ENCODE data around the gene INTS14.
"Not testable (repeated sequence)": the region's sequence is repeated elsewhere in the genome, so short reads cannot be mapped to it uniquely, and the experiment has no call there.

The INTS14 gene

GRCh38 chr15:65579762-65580161, 31.2 kb downstream of the INTS14 start:
- DNase-seq (ENCODE audit: low read depth in 2 of 2), result no peak

DNA sequence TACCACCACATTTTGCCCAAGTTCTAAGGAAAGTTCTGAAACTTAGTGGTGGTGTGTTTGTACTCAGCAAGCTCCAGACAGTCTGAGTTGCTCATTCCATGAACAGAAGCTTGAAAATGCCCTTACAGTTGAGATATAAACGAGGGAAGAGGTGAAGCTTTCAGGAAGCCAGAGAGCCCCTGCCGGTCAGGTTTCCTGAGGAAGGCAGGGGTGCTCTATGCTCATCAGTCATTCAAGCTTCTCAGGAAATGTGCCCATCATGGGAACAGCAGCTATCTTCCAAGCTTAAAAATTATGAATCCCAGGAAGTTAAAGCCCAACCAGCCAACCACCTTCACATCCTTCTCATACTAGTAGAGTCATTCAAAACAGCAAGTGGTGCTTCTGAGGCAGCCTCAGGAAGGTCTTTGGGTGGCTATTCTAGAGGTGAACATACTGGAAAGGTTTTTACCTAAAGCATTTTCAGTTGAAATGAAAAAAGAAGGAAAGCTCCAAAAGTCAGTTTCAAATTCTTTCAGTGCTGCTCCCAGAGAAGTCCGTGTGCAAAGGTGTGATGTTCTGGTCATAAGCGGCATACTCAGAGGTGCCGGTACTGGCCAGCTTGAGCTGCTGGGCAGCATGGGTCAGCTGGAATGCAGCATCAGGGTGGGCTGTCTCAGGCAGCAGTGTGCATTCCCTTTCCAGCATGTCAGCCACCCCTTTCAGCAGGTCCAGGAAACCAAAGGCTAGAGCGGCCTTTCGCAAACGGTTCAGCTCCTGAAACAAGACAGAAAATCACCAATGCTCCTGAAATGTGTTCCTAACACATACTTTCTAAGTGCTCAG, 31.8 kb downstream of the INTS14 start:
- DNase-seq (ENCODE audit: low read depth in 2 of 2), result no peak

- DNase-seq (ENCODE audit: low read depth in 2 of 2), result no peak
Measured at GRCh38 chr15:65577129-65577996, 33.6 kb downstream of the INTS14 start.

GRCh38 chr15:65576664-65577063, 34.3 kb downstream of the INTS14 start:
- DNase-seq (ENCODE audit: low read depth in 2 of 2), result no peak

GRCh38 chr15:65571971-65572370, 39.0 kb downstream of the INTS14 start:
- DNase-seq (ENCODE audit: low read depth in 2 of 2), result no peak

DNA sequence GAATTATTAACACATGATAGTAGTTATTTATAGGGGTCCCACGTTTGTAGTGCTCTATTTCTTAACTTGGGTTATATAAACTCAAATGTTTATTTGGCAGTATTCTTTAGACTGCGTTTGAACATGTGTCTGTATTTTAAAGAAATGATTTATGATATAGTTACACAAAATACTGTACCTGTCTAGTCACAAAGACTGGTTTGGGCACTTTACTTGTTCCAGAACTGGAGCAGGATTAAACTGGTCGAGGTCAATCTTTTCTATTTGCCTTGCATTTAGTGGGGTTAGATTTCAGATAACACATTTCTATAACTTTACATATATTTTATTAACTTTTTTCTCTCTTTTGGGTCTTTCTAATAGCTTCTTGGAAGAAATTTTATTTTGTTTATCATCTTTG, 41.2 kb downstream of the INTS14 start:
- no peak for DNase-seq (ENCODE audit: low read depth in 2 of 2)

GRCh38 chr15:65561934-65562333, 49.0 kb downstream of the INTS14 start:
- DNase-seq (ENCODE audit: low read depth in 2 of 2), result no peak

DNA sequence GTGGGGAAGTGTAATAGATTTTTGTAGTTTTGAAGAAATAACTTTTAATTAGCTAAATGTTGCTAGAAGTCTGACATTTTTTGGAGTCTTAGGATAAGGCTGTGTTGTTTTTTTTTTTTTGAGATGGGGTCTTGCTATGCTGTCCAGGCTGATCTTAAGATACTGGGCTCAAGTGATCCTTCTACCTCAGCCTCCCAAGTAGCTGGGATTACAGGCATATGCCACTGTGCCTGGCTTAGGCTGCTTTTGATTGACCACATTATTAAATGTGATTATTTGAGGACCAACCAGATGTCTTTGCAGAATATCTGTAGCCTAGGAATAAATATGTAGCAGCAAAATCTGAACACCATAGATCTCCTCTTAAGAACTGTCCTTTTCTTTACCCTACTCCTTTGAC, 51.0 kb downstream of the INTS14 start:
- DNase-seq (ENCODE audit: low read depth in 2 of 2), result no peak

- no peak for DNase-seq (ENCODE audit: low read depth in 2 of 2)
Measured at GRCh38 chr15:65558997-65559760, 51.8 kb downstream of the INTS14 start.

- no peak for DNase-seq (ENCODE audit: low read depth in 2 of 2)
Measured at GRCh38 chr15:65558336-65558735, 52.6 kb downstream of the INTS14 start.

GRCh38 chr15:65556622-65557021, 54.3 kb downstream of the INTS14 start:
- DNase-seq (ENCODE audit: low read depth in 2 of 2), result no peak

- DNase-seq (ENCODE audit: low read depth in 2 of 2), result no peak
Measured at GRCh38 chr15:65553691-65554090, 57.2 kb downstream of the INTS14 start.

- not testable (repeated sequence) for DNase-seq (ENCODE audit: low read depth in 2 of 2)
Measured at GRCh38 chr15:65552851-65553250, 58.1 kb downstream of the INTS14 start.

DNA sequence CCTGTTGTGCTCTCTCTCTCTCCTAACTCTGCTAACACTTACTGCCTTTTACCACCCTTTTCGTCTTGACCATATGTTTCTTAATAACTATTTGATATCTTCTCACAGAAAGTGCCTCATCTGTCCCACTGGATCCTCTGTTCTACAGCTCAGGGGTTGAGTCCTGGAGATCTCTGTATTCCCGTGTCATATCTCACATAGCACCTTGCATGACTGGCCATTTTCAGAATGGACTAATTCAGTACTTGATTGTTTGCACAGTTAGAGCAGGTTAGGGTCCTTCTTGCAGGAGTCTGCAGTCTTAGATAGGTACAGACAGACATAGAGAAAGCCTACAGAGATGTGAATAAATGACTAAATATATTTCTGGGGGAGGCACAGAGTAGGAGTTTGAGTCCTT, 59.7 kb downstream of the INTS14 start:
- DNase-seq (ENCODE audit: low read depth in 2 of 2), result no peak

DNA sequence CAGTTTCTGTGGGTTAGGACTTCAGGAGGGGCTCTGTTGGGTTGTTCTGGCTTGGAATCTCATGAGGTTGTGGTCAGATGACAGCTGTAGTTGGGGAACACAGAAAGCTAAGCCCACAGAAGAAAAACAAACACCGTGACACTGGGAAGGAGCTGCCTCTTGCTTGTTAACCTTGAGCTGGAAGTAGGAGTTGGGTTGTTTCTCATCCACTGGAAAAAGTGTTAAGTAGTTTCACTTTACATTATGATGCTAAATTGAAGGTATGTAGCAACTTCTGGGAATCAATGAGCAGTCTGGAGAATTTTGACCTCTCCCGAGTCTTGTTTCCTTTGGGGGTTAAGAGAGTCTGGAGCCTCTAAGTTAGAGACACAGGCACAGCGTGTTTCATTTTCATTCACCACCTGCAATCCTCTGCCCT, 60.2 kb downstream of the INTS14 start:
- no peak for DNase-seq (ENCODE audit: low read depth in 2 of 2)

DNA sequence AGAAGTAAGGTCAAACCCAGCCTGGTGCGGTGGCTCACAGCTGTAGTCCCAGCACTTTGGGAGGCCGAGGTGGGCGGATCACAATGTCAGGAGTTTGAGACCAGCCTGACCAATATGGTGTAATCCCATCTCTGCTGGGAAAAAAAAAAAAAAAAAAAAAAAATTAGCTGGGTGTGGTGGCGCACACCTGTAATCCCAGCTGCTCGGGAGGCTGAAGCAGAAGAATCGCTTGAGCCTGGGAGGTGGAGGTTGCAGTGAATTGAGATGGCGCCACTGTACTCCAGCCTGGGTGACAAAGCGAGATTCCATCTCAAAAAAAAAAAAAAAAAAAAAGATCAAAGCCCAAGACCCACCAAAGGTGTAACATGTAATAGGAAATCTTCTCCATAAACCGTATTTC, 61.6 kb downstream of the INTS14 start:
- not testable (repeated sequence) for DNase-seq (ENCODE audit: low read depth in 2 of 2)

DNA sequence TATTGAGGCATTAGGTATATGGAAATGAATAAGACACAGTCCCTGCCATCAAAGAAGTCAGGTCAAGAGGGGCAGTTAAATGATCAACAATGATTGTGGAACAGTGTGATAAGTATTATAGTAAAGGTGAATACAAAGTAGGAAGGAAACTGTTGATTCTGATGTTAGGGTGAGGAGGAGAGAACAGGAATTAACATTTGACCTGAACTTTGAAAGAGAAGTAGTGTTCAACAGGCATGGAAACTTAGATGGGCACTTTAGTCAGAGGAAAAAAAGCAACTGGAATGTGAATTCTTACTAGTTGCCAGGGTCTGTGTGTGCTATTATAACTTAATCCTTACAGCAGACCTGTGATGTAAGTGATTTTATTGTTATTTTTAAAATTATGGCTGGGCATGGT, 63.1 kb downstream of the INTS14 start:
- no peak for DNase-seq (ENCODE audit: low read depth in 2 of 2)

DNA sequence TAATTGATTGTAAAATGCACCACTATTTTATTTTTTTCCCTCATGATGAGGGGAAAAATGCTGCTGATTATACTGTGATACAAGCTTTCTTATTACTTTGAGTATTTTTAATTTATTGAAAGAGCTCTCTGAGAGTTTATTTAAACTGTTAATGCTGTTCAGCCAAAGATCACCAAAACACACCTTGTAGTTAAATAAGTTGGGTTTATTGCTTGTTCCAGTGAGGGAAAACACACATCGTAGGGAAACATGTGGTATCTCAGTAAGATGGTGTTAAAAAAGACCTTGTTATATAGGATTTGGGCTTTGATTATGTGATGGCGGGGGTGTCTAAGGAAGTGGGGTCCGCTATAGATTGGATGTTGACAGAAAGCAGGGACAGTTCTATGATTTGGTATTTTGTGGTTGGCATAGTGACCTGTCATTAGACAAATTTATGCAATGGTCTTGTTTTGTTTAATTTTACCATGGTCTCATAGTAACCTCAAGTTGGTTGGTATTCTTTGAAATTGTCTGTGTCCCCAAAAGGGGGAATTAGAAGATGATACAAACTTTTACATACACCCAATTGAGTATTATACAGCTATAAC, 69.6 kb downstream of the INTS14 start:
- DNase-seq (ENCODE audit: low read depth in 2 of 2), result no peak

DNA sequence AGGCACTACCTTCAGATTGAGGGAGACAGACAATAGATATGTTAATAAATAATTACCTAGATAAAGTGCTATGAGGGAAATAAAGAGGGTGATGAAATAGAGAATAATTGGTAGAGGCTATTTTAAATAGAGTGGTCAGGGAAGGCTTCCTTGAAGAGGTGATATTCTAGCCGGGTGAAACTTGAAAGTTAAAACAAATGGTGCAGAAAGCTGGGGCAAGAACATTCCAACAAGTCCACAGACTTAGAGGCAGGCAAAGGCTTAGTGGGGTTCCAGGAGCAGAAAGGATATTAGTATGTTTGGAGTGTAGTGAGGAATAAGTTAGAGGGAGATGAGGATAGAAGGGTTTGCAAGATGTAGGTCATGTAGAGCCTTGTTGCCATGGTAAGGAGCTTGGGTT, 70.6 kb downstream of the INTS14 start:
- no peak for DNase-seq (ENCODE audit: low read depth in 2 of 2)

DNA sequence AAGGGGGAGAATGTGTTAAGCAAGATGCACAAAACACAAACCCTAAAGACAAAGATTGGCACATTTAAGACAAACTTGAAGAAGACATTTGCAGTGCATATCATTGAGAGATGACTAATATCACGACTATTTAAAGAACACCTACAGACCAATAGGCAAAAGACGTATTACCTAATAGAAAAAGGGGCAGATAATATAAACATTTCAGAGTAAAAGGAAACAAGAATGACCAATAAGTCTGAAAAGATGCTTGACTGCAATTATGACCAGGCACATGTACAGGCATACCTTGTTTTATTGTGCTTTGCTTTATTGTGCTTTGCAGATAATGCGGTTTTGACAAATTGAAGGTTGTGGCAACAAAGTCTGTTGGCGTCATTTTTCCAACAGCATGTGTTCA, 75.7 kb downstream of the INTS14 start:
- DNase-seq (ENCODE audit: low read depth in 2 of 2), result no peak

DNA sequence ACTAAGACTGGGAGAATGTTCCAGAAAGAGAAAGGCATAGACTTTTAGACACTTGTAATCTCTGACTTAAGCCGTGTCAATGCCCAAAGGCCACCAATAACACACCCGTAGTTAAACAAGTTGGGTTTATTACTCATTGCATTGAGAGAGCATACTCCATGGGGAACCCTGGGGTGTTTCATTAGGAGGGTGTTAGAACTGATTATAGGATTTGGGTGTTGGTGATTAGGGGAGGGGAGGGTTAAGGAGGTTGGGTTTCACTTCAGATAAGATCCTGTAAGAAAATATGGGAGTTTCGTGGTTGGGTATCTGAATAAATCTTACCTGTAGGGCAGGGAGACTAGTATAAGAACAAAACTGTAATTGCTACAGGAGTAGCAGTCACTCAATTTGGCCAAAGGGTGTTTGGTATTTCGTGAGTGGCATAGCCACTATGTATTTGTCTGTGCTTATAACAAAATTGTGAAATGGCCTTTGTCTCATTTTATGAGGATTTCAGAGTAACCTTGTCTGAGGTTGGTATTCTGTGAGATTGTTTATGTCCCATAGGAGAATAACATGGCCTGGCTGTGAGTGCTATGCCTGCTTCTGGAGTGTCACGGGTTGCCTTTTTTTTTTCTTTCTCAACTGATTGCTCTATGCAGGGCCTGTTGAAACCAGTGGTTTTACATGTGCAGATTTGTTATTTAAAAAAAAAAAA, 77.7 kb downstream of the INTS14 start:
- DNase-seq (ENCODE audit: low read depth in 2 of 2), result no peak

All from stimulated activated CD4-positive, alpha-beta T cell treated with anti-CD3 and anti-CD28 coated beads, Interleukin-4, amount 100 ng/mL, for 48 hours (primary cell).